ENCODE data around the gene TEX52.

Gene TEX52

DNA sequence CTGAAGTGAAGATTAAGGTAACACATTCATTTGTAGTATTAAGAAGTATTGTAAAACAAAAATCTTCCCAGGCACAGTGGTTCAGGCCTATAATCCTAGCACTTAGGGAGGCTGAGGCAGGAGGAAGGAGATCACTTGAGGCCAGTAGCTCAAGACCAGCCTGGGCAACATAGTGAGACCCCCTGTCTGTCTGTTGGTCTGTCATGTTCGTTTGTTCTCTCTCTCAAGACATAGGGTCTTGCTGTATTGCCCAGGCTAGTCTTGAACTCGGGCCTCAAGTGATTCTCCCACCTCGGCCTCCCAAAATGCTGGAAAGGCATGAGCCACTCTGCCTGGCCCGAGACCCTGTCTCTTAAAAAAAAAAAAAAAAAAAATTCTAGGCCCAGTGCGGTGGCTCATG lies 40.6 kb upstream of the TEX52 start:
- H4K20me1 ChIP-seq (ENCODE audit: insufficient read depth, low read length) = no peaks in the 10 kb centered on the region
- H3K9me3 ChIP-seq (ENCODE audit: insufficient read depth, low read length) = no peaks in the 10 kb centered on the region
- no peaks in the 10 kb centered on the region for H3K27me3 ChIP-seq (ENCODE audit: low read depth, low read length)
- no peak overlapping the region for H2AFZ ChIP-seq (ENCODE audit: low read depth, low read length)
- no peaks in the 10 kb centered on the region for H3K4me1 ChIP-seq (ENCODE audit: low read length)
- H3K4me3 ChIP-seq (ENCODE audit: low read length) = no peak overlapping the region
- H3K36me3 ChIP-seq (replicated peaks; ENCODE audit: low read depth, low read length) = no peaks in the 10 kb centered on the region
- no peak for TF ChIP-seq EZH2phosphoT487 (IDR thresholded peaks at IDR 0.05; ENCODE audit: low read depth)
- TF ChIP-seq, protein P1, sequence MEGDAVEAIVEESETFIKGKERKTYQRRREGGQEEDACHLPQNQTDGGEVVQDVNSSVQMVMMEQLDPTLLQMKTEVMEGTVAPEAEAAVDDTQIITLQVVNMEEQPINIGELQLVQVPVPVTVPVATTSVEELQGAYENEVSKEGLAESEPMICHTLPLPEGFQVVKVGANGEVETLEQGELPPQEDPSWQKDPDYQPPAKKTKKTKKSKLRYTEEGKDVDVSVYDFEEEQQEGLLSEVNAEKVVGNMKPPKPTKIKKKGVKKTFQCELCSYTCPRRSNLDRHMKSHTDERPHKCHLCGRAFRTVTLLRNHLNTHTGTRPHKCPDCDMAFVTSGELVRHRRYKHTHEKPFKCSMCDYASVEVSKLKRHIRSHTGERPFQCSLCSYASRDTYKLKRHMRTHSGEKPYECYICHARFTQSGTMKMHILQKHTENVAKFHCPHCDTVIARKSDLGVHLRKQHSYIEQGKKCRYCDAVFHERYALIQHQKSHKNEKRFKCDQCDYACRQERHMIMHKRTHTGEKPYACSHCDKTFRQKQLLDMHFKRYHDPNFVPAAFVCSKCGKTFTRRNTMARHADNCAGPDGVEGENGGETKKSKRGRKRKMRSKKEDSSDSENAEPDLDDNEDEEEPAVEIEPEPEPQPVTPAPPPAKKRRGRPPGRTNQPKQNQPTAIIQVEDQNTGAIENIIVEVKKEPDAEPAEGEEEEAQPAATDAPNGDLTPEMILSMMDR (IDR thresholded peaks at IDR 0.05; ENCODE audit: low read depth, low read length) = no peak
- no peak overlapping the region for H3K9ac ChIP-seq (ENCODE audit: low read length)
- H3K27ac ChIP-seq (ENCODE audit: low read length) = no peak overlapping the region
- H3K79me2 ChIP-seq (ENCODE audit: low read length) = peaks cover 8% of the 10 kb centered on the region; the same call in 1 of the 2 replicates
- H3K4me2 ChIP-seq (ENCODE audit: low read length) = no peak overlapping the region

DNA sequence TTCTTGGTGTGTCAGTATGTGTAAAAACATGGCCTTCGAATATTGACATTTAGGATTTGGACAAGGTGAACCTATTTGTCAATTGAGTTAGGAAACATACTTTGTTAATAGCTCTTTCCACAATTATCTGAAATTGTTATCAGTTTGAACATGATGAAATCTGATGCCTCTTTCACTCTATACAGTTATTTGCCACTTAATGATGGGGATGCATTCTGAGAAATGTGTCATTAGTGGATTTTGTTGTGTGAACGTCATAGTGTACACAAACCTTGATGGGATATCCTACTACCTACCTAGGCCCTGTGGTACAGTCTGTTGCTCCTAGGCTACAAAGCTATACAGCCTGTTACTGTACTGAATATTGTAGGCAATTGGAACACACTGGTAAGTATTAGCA lies 38.7 kb upstream of the TEX52 start:
- H3K4me2 ChIP-seq (ENCODE audit: low read length) = no peak overlapping the region
- H3K27ac ChIP-seq (ENCODE audit: low read length) = no peak overlapping the region
- H3K79me2 ChIP-seq (ENCODE audit: low read length) = peaks cover 20% of the 10 kb centered on the region
- no peak overlapping the region for H3K9ac ChIP-seq (ENCODE audit: low read length)
- no peak overlapping the region for H2AFZ ChIP-seq (ENCODE audit: low read depth, low read length)
- H3K27me3 ChIP-seq (ENCODE audit: low read depth, low read length) = no peaks in the 10 kb centered on the region
- no peaks in the 10 kb centered on the region for H4K20me1 ChIP-seq (ENCODE audit: insufficient read depth, low read length)
- TF ChIP-seq, protein P1 (IDR thresholded peaks at IDR 0.05; ENCODE audit: low read depth, low read length) = no peak
- no peak for TF ChIP-seq EZH2phosphoT487 (IDR thresholded peaks at IDR 0.05; ENCODE audit: low read depth)
- H3K36me3 ChIP-seq (replicated peaks; ENCODE audit: low read depth, low read length) = no peaks in the 10 kb centered on the region
- no peak overlapping the region for H3K4me3 ChIP-seq (ENCODE audit: low read length)
- H3K9me3 ChIP-seq (ENCODE audit: insufficient read depth, low read length) = no peaks in the 10 kb centered on the region
- peaks cover 4% of the 10 kb centered on the region; the same call in 1 of the 2 replicates for H3K4me1 ChIP-seq (ENCODE audit: low read length)

DNA sequence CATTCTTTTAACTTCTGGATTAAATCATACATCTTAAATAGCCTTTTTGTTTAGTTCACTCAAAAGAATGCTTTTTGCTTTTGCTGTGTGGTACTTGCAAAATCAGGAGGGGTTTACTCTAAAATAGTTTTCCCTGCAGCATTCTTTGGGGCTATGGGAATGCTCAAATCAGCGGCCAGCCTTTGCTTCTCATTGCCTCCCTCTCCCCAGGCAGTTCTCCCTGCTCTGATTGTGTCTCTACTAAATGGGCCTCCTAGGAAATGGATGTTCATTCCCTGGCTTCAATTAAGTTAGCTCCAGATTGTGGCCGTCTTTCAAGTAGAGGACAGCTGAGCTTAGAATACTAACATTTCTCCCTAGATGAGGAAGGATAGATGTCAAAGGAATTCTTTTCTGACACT lies 38.2 kb upstream of the TEX52 start:
- Histone ChIP-seq H4K20me1 (ENCODE audit: insufficient read depth, low read length) (no peaks in the 10 kb centered on the region), H3K9ac (ENCODE audit: low read length) (no peak overlapping the region), H3K27me3 (ENCODE audit: low read depth, low read length) (no peaks in the 10 kb centered on the region), H3K27ac (ENCODE audit: low read length) (no peak overlapping the region), H2AFZ (ENCODE audit: low read depth, low read length) (no peak overlapping the region), H3K79me2 (ENCODE audit: low read length) (peaks cover 20% of the 10 kb centered on the region), H3K4me1 (ENCODE audit: low read length) (peaks cover 7% of the 10 kb centered on the region), H3K4me2 (ENCODE audit: low read length) (no peak overlapping the region), H3K36me3 (replicated peaks; ENCODE audit: low read depth, low read length) (no peaks in the 10 kb centered on the region), H3K9me3 (ENCODE audit: insufficient read depth, low read length) (no peaks in the 10 kb centered on the region), H3K4me3 (ENCODE audit: low read length) (no peak overlapping the region)
- TF ChIP-seq, protein P1 (IDR thresholded peaks at IDR 0.05; ENCODE audit: low read depth, low read length) = no peak
- TF ChIP-seq EZH2phosphoT487 (IDR thresholded peaks at IDR 0.05; ENCODE audit: low read depth) = no peak

- Histone ChIP-seq H3K36me3 (replicated peaks; ENCODE audit: low read depth, low read length) (peaks cover 7% of the 10 kb centered on the region), H3K27ac (ENCODE audit: low read length) (no peak overlapping the region), H3K4me3 (ENCODE audit: low read length) (no peak overlapping the region), H2AFZ (ENCODE audit: low read depth, low read length) (no peak overlapping the region), H3K27me3 (ENCODE audit: low read depth, low read length) (no peaks in the 10 kb centered on the region), H4K20me1 (ENCODE audit: insufficient read depth, low read length) (no peaks in the 10 kb centered on the region), H3K4me1 (ENCODE audit: low read length) (peaks cover 9% of the 10 kb centered on the region), H3K9ac (ENCODE audit: low read length) (no peak overlapping the region), H3K79me2 (ENCODE audit: low read length) (peaks cover 20% of the 10 kb centered on the region), H3K4me2 (ENCODE audit: low read length) (no peak overlapping the region), H3K9me3 (ENCODE audit: insufficient read depth, low read length) (no peaks in the 10 kb centered on the region)
- TF ChIP-seq EZH2phosphoT487 (IDR thresholded peaks at IDR 0.05; ENCODE audit: low read depth) = no peak
- TF ChIP-seq, protein P1 (IDR thresholded peaks at IDR 0.05; ENCODE audit: low read depth, low read length) = no peak
Observed at GRCh38 chr12:2893007-2893406, 36.2 kb upstream of the TEX52 start.
